Esophagus muscularis mucosa (tissue), 3 donors: ENCODE data around the gene LBP.
"Not testable (repeated sequence)": the region's sequence is repeated elsewhere in the genome, so short reads cannot be mapped to it uniquely, and the experiment has no call there.

Source experiments
- POLR2A ChIP-seq: fragments of 450-650 bp; IDR thresholded peaks from one replicate; pipeline ENCODE4 v1.6.1; 2017; ENCODE audit warnings: antibody characterized with exemption, moderate library complexity, mild to moderate bottlenecking, low read depth
- POLR2AphosphoS5 ChIP-seq, 2 donors: sonication (generic); formaldehyde crosslinking; IDR thresholded peaks; one replicate each; pipeline ENCODE4 v1.6.1; 2017; ENCODE audit warnings: antibody characterized with exemption in 2 of 2
- TF ChIP-seq, protein P1 (sequence below), 3 experiments: fragments of 200-600 bp in 2 of 3; fragments of 450-650 bp in 1 of 3; sonication (generic) in 2 of 3; IDR thresholded peaks; one replicate each; pipeline ENCODE4 v1.5.1; 2017 to 2019; ENCODE audit warnings: antibody characterized with exemption in 3 of 3, mild to moderate bottlenecking in 2 of 3, moderate library complexity in 1 of 3

DNA sequence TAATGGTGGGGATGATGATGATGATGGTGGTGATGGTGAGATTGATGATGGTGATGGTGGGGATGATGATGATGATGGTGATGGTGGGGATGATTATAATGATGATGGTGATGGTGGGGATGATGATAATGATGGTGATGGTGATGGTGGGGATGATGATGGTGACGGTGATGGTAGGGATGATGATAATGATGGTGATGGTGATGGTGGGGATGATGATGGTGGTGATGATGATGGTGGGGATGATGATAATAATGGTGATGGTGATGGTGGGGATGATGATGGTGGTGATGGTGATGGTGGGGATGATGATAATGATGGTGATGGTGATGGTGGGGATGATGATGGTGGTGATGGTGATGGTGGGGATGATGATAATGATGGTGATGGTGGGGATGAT is 31.9 kb upstream of the LBP start:
- TF ChIP-seq POLR2A; POLR2AphosphoS5 (IDR thresholded peaks at IDR 0.05): not testable (repeated sequence)
- TF ChIP-seq, protein P1, sequence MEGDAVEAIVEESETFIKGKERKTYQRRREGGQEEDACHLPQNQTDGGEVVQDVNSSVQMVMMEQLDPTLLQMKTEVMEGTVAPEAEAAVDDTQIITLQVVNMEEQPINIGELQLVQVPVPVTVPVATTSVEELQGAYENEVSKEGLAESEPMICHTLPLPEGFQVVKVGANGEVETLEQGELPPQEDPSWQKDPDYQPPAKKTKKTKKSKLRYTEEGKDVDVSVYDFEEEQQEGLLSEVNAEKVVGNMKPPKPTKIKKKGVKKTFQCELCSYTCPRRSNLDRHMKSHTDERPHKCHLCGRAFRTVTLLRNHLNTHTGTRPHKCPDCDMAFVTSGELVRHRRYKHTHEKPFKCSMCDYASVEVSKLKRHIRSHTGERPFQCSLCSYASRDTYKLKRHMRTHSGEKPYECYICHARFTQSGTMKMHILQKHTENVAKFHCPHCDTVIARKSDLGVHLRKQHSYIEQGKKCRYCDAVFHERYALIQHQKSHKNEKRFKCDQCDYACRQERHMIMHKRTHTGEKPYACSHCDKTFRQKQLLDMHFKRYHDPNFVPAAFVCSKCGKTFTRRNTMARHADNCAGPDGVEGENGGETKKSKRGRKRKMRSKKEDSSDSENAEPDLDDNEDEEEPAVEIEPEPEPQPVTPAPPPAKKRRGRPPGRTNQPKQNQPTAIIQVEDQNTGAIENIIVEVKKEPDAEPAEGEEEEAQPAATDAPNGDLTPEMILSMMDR (IDR thresholded peaks at IDR 0.05) = not testable (repeated sequence)
